K562 (cell line): ENCODE results near the gene MAP3K7CL. TPM values are rescaled to one million over a fixed set of nuclear protein-coding genes. Genes with fewer than 3 reads are reported as not detected.
A peak's percentile ranks its signal among the peaks of the same experiment; 100 is the strongest.

Experiments
- ARID3B ChIP-seq: fragments of 250-450 bp; sonication (Bioruptor Pico); IDR thresholded peaks from 2 replicates; pipeline ENCODE4 v1.4.0; 2020; ENCODE audit warnings: borderline replicate concordance
- ATF7 ChIP-seq: fragments of 450-650 bp; IDR thresholded peaks from 2 replicates; pipeline ENCODE4 v1.7.1; 2014; ENCODE audit warnings: mild to moderate bottlenecking, moderate library complexity
- BRD4 ChIP-seq: fragments of 200-600 bp; sonication (generic); IDR thresholded peaks from 2 replicates; pipeline ENCODE4 v1.6.1; 2017; ENCODE audit warnings: inconsistent platforms
- CBX8 ChIP-seq: fragments of 200-600 bp; sonication (generic); IDR thresholded peaks from 2 replicates; pipeline ENCODE4 v1.6.1; 2012; ENCODE audit warnings: borderline replicate concordance, mixed run types, low read depth, mild to moderate bottlenecking, moderate library complexity, mixed read lengths, low read length, control low read depth, inconsistent platforms; ENCODE audit not compliant: poor library complexity, severe bottlenecking; ENCODE audit errors: extremely low read depth
- EGR1 ChIP-seq: fragments of 450-650 bp; conservative IDR thresholded peaks from 2 replicates; pipeline ENCODE4 v1.6.1; 2017; ENCODE audit warnings: mild to moderate bottlenecking
- FOXA3 ChIP-seq, 2 experiments: fragments of 450-650 bp in 1 of 2; sonication (generic) in 1 of 2; formaldehyde crosslinking; IDR thresholded peaks in 1 of 2; conservative IDR thresholded peaks in 1 of 2; 2 replicates each; pipeline versions ENCODE4 v1.4.0 to v1.8.0; 2020 to 2022; ENCODE audit warnings: mild to moderate bottlenecking in 2 of 2, missing genetic modification reagents in 1 of 2
- FOXK2 ChIP-seq, 2 experiments: fragments of 450-650 bp; IDR thresholded peaks in 1 of 2; conservative IDR thresholded peaks in 1 of 2; 2 replicates each; pipeline ENCODE4 v1.6.1; 2016; ENCODE audit warnings: low read depth in 2 of 2, mild to moderate bottlenecking in 1 of 2
- GABPA ChIP-seq: fragments of 200-800 bp; sonication (Bioruptor generic); conservative IDR thresholded peaks from 2 replicates; pipeline ENCODE4 v1.6.1; 2016; ENCODE audit warnings: low read depth, missing genetic modification characterization, missing compliant biosample characterization
- HCFC1 ChIP-seq: IDR thresholded peaks from 2 replicates; pipeline ENCODE4 v1.6.1; 2012; ENCODE audit warnings: low read depth, low read length, improper control_type of control experiment
- ID3 ChIP-seq, 2 experiments: fragments of 250-450 bp in 1 of 2; fragments of 450-650 bp in 1 of 2; sonication (Bioruptor Pico) in 1 of 2; IDR thresholded peaks; 2 replicates each; pipeline versions ENCODE4 v1.6.1 to v1.8.0; 2016 to 2021; ENCODE audit warnings: mild to moderate bottlenecking in 2 of 2, moderate library complexity in 2 of 2, missing compliant biosample characterization in 1 of 2, missing genetic modification characterization in 1 of 2
- KDM2B ChIP-seq: fragments of 250-450 bp; sonication (Bioruptor Pico); IDR thresholded peaks from 2 replicates; pipeline ENCODE4 v1.8.0; 2021; ENCODE audit warnings: mild to moderate bottlenecking, moderate library complexity
- MAFK ChIP-seq: IDR thresholded peaks from 2 replicates; pipeline ENCODE4 v1.6.1; 2011; ENCODE audit warnings: low read length, improper control_type of control experiment
- MNT ChIP-seq, 2 experiments: fragments of 450-650 bp; conservative IDR thresholded peaks; 2 replicates each; pipeline ENCODE4 v1.6.1; 2017; ENCODE audit warnings: mild to moderate bottlenecking in 2 of 2, moderate library complexity in 2 of 2
- NKRF ChIP-seq: fragments of 450-650 bp; IDR thresholded peaks from 2 replicates; pipeline ENCODE4 v1.6.1; 2016; ENCODE audit warnings: borderline replicate concordance
- POLR3A ChIP-seq: IDR thresholded peaks from 2 replicates; pipeline ENCODE4 v1.6.1; 2011; ENCODE audit warnings: borderline replicate concordance, mild to moderate bottlenecking, moderate library complexity; ENCODE audit not compliant: insufficient read length, insufficient read depth; ENCODE audit errors: extremely low read depth
- RCOR1 ChIP-seq, 2 experiments: IDR thresholded peaks; 2 replicates each; pipeline ENCODE4 v1.6.1; 2012; ENCODE audit warnings: low read depth in 2 of 2, low read length in 2 of 2, borderline replicate concordance in 1 of 2, improper control_type of control experiment in 1 of 2
- SIN3B ChIP-seq: fragments of 450-650 bp; IDR thresholded peaks from 2 replicates; pipeline ENCODE4 v1.6.1; 2017; ENCODE audit warnings: low read depth, mild to moderate bottlenecking, moderate library complexity
- TAL1 ChIP-seq: fragments of 450-650 bp; IDR thresholded peaks from 2 replicates; pipeline ENCODE4 v1.6.1; 2016; ENCODE audit warnings: mild to moderate bottlenecking
- ZEB2 ChIP-seq: fragments of 450-650 bp; IDR thresholded peaks from 2 replicates; pipeline ENCODE4 v1.6.1; 2016
- ZNF134 ChIP-seq: fragments of 250-450 bp; sonication (Bioruptor Pico); conservative IDR thresholded peaks from 2 replicates; pipeline ENCODE4 v1.4.0; 2020
- ZNF175 ChIP-seq: fragments of 200-800 bp; sonication (Bioruptor generic); IDR thresholded peaks from 2 replicates; pipeline ENCODE4 v1.6.1; 2016; ENCODE audit warnings: low read depth, mild to moderate bottlenecking, missing genetic modification characterization, missing compliant biosample characterization
- ZNF239 ChIP-seq: fragments of 250-450 bp; sonication (Bioruptor Pico); IDR thresholded peaks from 2 replicates; pipeline ENCODE4 v1.4.0; 2020; ENCODE audit warnings: mild to moderate bottlenecking
- ZNF57 ChIP-seq: fragments of 450-650 bp; formaldehyde crosslinking; IDR thresholded peaks from 2 replicates; pipeline ENCODE4 v1.4.0; 2020; ENCODE audit warnings: mild to moderate bottlenecking, moderate library complexity
- polyA plus RNA-seq, 8 experiments: library from polyadenylated mRNA; depleted of rRNA in 4 of 8; stranded (reverse) in 5 of 8; unstranded in 3 of 8; fragments of >200 nt; fragmentation: Nextera tagmentation in 2 of 8; fragmentation: Illumina TruSeq in 1 of 8; extraction: Ambion mirVana in 2 of 8; extraction: Trizol in 1 of 8; gene quantifications; 2 replicates each; pipeline versions ENCODE4 v1.2.1 to v1.2.3, GENCODE V29; 2011 to 2014; ENCODE audit warnings: inconsistent platforms in 1 of 8, missing spikeins in 1 of 8
- total RNA-seq, 7 experiments: library from RNA; depleted of rRNA in 6 of 7; stranded (reverse); fragments of >200 nt in 6 of 7; fragmentation: Illumina TruSeq in 2 of 7; extraction: Trizol in 2 of 7; gene quantifications; 2 replicates each; pipeline versions ENCODE4 v1.2.1 to v1.2.3, GENCODE V29; 2011 to 2021; ENCODE audit warnings: low replicate concordance in 1 of 7

The MAP3K7CL gene
- total and polyA plus RNA-seq, 9 of the 15 experiments (the other 6 are each of a cell fraction or from before 2014, with no cell fraction given): 0.13 to 0.15 (median 0.14) TPM; not detected in 6

DNA sequence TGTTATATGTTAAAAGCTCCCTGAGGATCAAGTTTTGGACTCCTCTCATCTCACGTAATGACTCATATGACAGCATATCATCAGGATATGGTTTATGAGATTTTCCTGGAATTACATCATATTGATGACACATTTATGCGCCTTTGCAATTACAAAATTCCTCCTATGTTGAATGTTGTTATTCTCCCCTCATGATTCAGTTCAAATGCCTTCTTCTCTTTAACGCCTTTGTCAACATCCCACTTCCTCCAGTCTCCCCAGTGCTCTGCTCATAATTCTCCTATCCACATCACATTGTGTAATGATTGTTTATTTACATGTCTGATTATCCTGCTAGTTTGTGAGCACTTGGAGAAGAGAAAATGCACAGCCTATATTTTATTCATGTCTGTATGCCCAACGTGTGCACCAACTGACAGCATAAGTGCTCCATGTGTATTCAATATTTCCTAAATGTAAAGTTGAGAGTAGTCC, 87.4 kb downstream of the MAP3K7CL start (continued):
- TF ChIP-seq ZNF57 (no peak), BRD4 (no peak), POLR3A (no peak), GABPA (tag) (peak; percentile 32; the same call in 1 of the 2 replicates), ZEB2 (peak; percentile 36; the same call in 1 of the 2 replicates), KDM2B (CRISPR knock-in tag) (no peak), EGR1 (no peak), ZNF175 (CRISPR knock-in tag) (peak; percentile 41), ARID3B (CRISPR knock-in tag) (no peak), CBX8 (no peak), ZNF239 (CRISPR knock-in tag) (no peak), MAFK (no peak), ATF7 (peak; percentile 88), ID3 (CRISPR knock-in tag; IDR thresholded peaks at IDR 0.05) (no peak), ID3 (tag; IDR thresholded peaks at IDR 0.05) (0 out of 2 replicates have a peak, but pooled peaks have one; percentile 50), RCOR1 (IDR thresholded peaks at IDR 0.05; ENCODE audit: borderline replicate concordance in 1 of 2, low read depth in 2 of 2, low read length in 2 of 2) (0 out of 4 replicates have a peak, but pooled peaks of 1 of the 2 experiments have one; percentile 37), MNT (conservative IDR thresholded peaks at IDR 0.05) (no peak), HCFC1 (no peak), NKRF (no peak), FOXK2 (conservative IDR thresholded peaks at IDR 0.05 in 1 of 2, IDR thresholded peaks at IDR 0.05 in 1 of 2; ENCODE audit: low read depth in 2 of 2) (peak in 1 of 2 experiments; percentile 56; a peak in 1 of 4 replicates), SIN3B (no peak), FOXA3 (CRISPR knock-in tag; conservative IDR thresholded peaks at IDR 0.05 in 1 of 2, IDR thresholded peaks at IDR 0.05 in 1 of 2) (peak in 1 of 2 experiments; percentile 89; a peak in 3 of 4 replicates), TAL1 (peak; percentile 12; the same call in 1 of the 2 replicates), ZNF134 (CRISPR knock-in tag) (no peak)
